Progenitor cell of endocrine pancreas (in vitro differentiated cells): ENCODE measurements around the gene HMGCLL1. TPM values are rescaled to one million over a fixed set of nuclear protein-coding genes. Genes with fewer than 3 reads are reported as not detected.

Experiments used
- DNase-seq: peaks from one replicate; pipeline ENCODE4 v3.0.0; 2021; ENCODE audit warnings: low spot score; ENCODE audit not compliant: unreplicated experiment
- H3K27ac Mint-ChIP-seq: 2 replicates; pipeline ENCODE4 v1.8.0; 2021; ENCODE audit warnings: mild to moderate bottlenecking, moderate library complexity, mixed read lengths
- H3K27me3 Mint-ChIP-seq: 2 replicates; pipeline ENCODE4 v1.8.0; 2021; ENCODE audit warnings: mixed read lengths
- H3K36me3 Mint-ChIP-seq: 2 replicates; pipeline ENCODE4 v1.8.0; 2022; ENCODE audit warnings: mixed read lengths; ENCODE audit not compliant: insufficient read depth
- H3K4me1 Mint-ChIP-seq: 2 replicates; pipeline ENCODE4 v1.8.0; 2021; ENCODE audit warnings: low read depth, mixed read lengths
- H3K4me3 Mint-ChIP-seq: 2 replicates; pipeline ENCODE4 v1.8.0; 2021; ENCODE audit warnings: low read depth, mild to moderate bottlenecking, moderate library complexity, mixed read lengths
- H3K9me3 Mint-ChIP-seq: 2 replicates; pipeline ENCODE4 v1.8.0; 2021; ENCODE audit warnings: low read depth, mixed read lengths
- CTCF ChIP-seq: fragments of 200-600 bp; sonication (generic); IDR thresholded peaks from one replicate; pipeline ENCODE4 v1.5.0; 2021; ENCODE audit warnings: antibody characterized with exemption, mild to moderate bottlenecking; ENCODE audit not compliant: unreplicated experiment
- total RNA-seq: library from RNA; stranded (reverse); gene quantifications from 2 replicates; pipeline ENCODE4 v1.2.1, GENCODE V29; 2021

HMGCLL1 gene
- total RNA-seq, 1 donor from 2014 or later, result 0.96 TPM

GRCh38 chr6:55443238-55444134 lies 135.5 kb downstream of the HMGCLL1 start:
- TF ChIP-seq CTCF, result no peak
- Mint-ChIP-seq H3K9me3 (no peaks in the 10 kb centered on the region), H3K36me3 (no peaks in the 10 kb centered on the region), H3K4me3 (no peak overlapping the region), H3K27ac (no peak overlapping the region), H3K4me1 (peaks cover 16% of the 10 kb centered on the region), H3K27me3 (peaks cover 15% of the 10 kb centered on the region)
- DNase-seq, result no peak

- H3K36me3 Mint-ChIP-seq, result no peaks in the 10 kb centered on the region
- H3K27ac Mint-ChIP-seq, result no peak overlapping the region
- peaks cover 15% of the 10 kb centered on the region for H3K27me3 Mint-ChIP-seq
- no peak for TF ChIP-seq CTCF
- H3K9me3 Mint-ChIP-seq, result no peaks in the 10 kb centered on the region
- DNase-seq, result no peak
- peaks cover 4% of the 10 kb centered on the region for H3K4me1 Mint-ChIP-seq
- no peak overlapping the region for H3K4me3 Mint-ChIP-seq
Observed at GRCh38 chr6:55438203-55438602, 140.8 kb downstream of the HMGCLL1 start.

DNA sequence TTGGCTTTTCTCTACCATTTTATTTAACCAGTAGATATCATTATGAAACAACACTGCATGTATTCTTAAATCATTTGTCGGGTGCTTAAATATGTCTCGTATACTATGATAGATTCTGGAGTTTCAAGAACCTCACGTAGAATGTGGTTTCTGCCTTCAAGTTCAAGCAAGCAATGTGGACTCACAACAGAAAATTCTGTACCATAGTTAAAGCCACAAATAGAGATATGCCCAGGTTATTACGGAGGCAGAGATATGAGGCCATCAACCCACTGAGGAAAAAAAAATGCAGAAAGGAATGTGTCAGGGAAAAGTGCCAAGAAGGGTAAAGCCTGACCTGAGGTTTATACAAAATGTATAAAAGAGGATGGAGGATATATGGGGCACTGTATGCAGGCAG lies 141.9 kb downstream of the HMGCLL1 start:
- TF ChIP-seq CTCF, result no peak
- Mint-ChIP-seq H3K27me3 (peaks cover 15% of the 10 kb centered on the region), H3K9me3 (no peaks in the 10 kb centered on the region), H3K36me3 (no peaks in the 10 kb centered on the region), H3K4me1 (no peaks in the 10 kb centered on the region), H3K4me3 (no peak overlapping the region), H3K27ac (no peak overlapping the region)
- no peak for DNase-seq

GRCh38 chr6:55433446-55434130 lies 145.4 kb downstream of the HMGCLL1 start:
- Mint-ChIP-seq H3K9me3 (no peaks in the 10 kb centered on the region), H3K4me3 (no peak overlapping the region), H3K36me3 (no peaks in the 10 kb centered on the region), H3K4me1 (no peaks in the 10 kb centered on the region), H3K27ac (no peak overlapping the region), H3K27me3 (no peaks in the 10 kb centered on the region)
- no peak for DNase-seq
- no peak for TF ChIP-seq CTCF

DNA sequence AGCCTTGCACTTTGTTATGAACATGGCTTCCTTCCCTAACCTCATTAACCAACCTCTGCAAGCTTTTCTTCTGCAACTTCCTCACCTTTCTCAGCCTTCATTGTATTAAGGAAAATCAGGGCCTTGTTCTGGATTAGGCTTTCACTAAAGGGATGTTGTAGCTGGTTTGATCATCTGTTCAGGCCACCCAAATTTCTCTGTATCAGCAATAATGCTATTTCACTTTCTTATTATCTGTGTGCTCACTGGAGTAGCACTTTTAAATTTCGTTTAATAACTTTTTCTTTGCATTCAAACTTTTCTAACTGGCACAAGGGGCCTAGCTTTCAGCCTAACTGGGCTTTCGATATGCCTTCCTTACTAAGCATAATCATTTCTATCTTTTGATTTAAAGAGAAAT lies 155.1 kb downstream of the HMGCLL1 start:
- H3K36me3 Mint-ChIP-seq, result no peaks in the 10 kb centered on the region
- no peaks in the 10 kb centered on the region for H3K9me3 Mint-ChIP-seq
- no peak overlapping the region for H3K27ac Mint-ChIP-seq
- H3K4me1 Mint-ChIP-seq, result no peaks in the 10 kb centered on the region
- no peaks in the 10 kb centered on the region for H3K27me3 Mint-ChIP-seq
- no peak overlapping the region for H3K4me3 Mint-ChIP-seq
- TF ChIP-seq CTCF, result no peak
- DNase-seq, result no peak
